ENCODE measurements around the gene TMEM179. TPM values are rescaled to one million over a fixed set of nuclear protein-coding genes. Genes with fewer than 3 reads are reported as not detected.
A peak's percentile ranks its signal among the peaks of the same experiment; 100 is the strongest.

The TMEM179 gene
- total and polyA plus RNA-seq, 2 of the 13 experiments (the other 11 are each of a cell fraction or from before 2014, with no cell fraction given) = not detected

GRCh38 chr14:104654119-104654518 lies 49.5 kb upstream of the TMEM179 start (continued):
- TF ChIP-seq ONECUT2 (CRISPR knock-in tag; IDR thresholded peaks at IDR 0.05) (no peak), STAT5B (CRISPR knock-in tag; IDR thresholded peaks at IDR 0.05) (no peak), SAFB2 (CRISPR knock-in tag; IDR thresholded peaks at IDR 0.05; ENCODE audit: borderline replicate concordance, low read depth) (no peak), ZSCAN22 (CRISPR knock-in tag; IDR thresholded peaks at IDR 0.05) (no peak), TBX2 (CRISPR knock-in tag; IDR thresholded peaks at IDR 0.05; ENCODE audit: borderline replicate concordance) (peak; percentile 69; the same call in 1 of the 2 replicates), GLMP (CRISPR knock-in tag; IDR thresholded peaks at IDR 0.05; ENCODE audit: borderline replicate concordance) (no peak), ZKSCAN5 (CRISPR knock-in tag; IDR thresholded peaks at IDR 0.05) (no peak), ZBTB42 (CRISPR knock-in tag; IDR thresholded peaks at IDR 0.05) (no peak), MEIS2 (CRISPR knock-in tag; IDR thresholded peaks at IDR 0.05) (no peak), ZNF543 (CRISPR knock-in tag; IDR thresholded peaks at IDR 0.05) (0 out of 2 replicates have a peak, but pooled peaks have one; percentile 32), TGIF2 (CRISPR knock-in tag; IDR thresholded peaks at IDR 0.05) (peak; percentile 50; the same call in 1 of the 2 replicates), ZNF451 (CRISPR knock-in tag; IDR thresholded peaks at IDR 0.05) (no peak), ZNF564 (CRISPR knock-in tag; IDR thresholded peaks at IDR 0.05) (no peak), ZNF484 (CRISPR knock-in tag; IDR thresholded peaks at IDR 0.05; ENCODE audit: borderline replicate concordance, low read depth) (no peak)
- TF ChIP-seq, protein P1, sequence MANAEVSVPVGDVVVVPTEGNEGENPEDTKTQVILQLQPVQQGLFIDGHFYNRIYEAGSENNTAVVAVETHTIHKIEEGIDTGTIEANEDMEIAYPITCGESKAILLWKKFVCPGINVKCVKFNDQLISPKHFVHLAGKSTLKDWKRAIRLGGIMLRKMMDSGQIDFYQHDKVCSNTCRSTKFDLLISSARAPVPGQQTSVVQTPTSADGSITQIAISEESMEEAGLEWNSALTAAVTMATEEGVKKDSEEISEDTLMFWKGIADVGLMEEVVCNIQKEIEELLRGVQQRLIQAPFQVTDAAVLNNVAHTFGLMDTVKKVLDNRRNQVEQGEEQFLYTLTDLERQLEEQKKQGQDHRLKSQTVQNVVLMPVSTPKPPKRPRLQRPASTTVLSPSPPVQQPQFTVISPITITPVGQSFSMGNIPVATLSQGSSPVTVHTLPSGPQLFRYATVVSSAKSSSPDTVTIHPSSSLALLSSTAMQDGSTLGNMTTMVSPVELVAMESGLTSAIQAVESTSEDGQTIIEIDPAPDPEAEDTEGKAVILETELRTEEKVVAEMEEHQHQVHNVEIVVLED (CRISPR knock-in tag; IDR thresholded peaks at IDR 0.05; ENCODE audit: borderline replicate concordance) = 0 out of 2 replicates have a peak, but pooled peaks have one; percentile 30
- TF ChIP-seq, protein P2, sequence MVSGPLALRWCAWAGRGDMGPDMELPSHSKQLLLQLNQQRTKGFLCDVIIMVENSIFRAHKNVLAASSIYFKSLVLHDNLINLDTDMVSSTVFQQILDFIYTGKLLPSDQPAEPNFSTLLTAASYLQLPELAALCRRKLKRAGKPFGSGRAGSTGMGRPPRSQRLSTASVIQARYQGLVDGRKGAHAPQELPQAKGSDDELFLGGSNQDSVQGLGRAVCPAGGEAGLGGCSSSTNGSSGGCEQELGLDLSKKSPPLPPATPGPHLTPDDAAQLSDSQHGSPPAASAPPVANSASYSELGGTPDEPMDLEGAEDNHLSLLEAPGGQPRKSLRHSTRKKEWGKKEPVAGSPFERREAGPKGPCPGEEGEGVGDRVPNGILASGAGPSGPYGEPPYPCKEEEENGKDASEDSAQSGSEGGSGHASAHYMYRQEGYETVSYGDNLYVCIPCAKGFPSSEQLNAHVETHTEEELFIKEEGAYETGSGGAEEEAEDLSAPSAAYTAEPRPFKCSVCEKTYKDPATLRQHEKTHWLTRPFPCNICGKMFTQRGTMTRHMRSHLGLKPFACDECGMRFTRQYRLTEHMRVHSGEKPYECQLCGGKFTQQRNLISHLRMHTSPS (CRISPR knock-in tag; IDR thresholded peaks at IDR 0.05; ENCODE audit: low read depth) = no peak
- TF ChIP-seq, protein P3, sequence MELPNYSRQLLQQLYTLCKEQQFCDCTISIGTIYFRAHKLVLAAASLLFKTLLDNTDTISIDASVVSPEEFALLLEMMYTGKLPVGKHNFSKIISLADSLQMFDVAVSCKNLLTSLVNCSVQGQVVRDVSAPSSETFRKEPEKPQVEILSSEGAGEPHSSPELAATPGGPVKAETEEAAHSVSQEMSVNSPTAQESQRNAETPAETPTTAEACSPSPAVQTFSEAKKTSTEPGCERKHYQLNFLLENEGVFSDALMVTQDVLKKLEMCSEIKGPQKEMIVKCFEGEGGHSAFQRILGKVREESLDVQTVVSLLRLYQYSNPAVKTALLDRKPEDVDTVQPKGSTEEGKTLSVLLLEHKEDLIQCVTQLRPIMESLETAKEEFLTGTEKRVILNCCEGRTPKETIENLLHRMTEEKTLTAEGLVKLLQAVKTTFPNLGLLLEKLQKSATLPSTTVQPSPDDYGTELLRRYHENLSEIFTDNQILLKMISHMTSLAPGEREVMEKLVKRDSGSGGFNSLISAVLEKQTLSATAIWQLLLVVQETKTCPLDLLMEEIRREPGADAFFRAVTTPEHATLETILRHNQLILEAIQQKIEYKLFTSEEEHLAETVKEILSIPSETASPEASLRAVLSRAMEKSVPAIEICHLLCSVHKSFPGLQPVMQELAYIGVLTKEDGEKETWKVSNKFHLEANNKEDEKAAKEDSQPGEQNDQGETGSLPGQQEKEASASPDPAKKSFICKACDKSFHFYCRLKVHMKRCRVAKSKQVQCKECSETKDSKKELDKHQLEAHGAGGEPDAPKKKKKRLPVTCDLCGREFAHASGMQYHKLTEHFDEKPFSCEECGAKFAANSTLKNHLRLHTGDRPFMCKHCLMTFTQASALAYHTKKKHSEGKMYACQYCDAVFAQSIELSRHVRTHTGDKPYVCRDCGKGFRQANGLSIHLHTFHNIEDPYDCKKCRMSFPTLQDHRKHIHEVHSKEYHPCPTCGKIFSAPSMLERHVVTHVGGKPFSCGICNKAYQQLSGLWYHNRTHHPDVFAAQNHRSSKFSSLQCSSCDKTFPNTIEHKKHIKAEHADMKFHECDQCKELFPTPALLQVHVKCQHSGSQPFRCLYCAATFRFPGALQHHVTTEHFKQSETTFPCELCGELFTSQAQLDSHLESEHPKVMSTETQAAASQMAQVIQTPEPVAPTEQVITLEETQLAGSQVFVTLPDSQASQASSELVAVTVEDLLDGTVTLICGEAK (IDR thresholded peaks at IDR 0.05) = no peak
- TF ChIP-seq, protein P3 (CRISPR knock-in tag; IDR thresholded peaks at IDR 0.05) = no peak

Data from HepG2 (cell line).